GM11168 (cell line): Measurements from ENCODE around the gene ARSB.
"Not testable (repeated sequence)": the region's sequence is repeated elsewhere in the genome, so short reads cannot be mapped to it uniquely, and the experiment has no call there.

Experiments used
- in situ Hi-C: fragments of 300-500 bp; cut with MboI; formaldehyde crosslinking; loops from one replicate; pipeline ENCODE4 v1.12.0; 2022; ENCODE audit warnings: low sequenced_read_pairs; ENCODE audit not compliant: unreplicated experiment

The ARSB gene

DNA sequence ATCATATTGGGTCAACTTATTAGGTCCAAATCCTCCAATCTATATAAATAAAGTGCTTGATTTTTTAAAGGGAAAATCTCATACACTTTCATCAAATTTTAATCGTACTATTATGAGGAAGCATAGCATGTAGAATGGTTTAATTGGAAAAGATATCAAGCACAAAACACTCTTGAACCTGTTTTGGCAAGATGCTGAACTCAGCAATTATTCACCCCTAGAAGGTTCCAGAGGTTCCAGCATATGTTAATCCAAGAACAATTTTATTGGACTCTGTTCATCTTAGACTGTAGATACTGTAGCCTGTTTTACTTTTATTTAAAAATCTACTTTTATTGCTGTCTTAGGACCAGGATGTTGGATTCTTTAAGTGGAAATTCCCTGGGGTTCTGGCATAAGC, 244.1 kb downstream of the ARSB start:
- in situ Hi-C loops, result no loop called here

DNA sequence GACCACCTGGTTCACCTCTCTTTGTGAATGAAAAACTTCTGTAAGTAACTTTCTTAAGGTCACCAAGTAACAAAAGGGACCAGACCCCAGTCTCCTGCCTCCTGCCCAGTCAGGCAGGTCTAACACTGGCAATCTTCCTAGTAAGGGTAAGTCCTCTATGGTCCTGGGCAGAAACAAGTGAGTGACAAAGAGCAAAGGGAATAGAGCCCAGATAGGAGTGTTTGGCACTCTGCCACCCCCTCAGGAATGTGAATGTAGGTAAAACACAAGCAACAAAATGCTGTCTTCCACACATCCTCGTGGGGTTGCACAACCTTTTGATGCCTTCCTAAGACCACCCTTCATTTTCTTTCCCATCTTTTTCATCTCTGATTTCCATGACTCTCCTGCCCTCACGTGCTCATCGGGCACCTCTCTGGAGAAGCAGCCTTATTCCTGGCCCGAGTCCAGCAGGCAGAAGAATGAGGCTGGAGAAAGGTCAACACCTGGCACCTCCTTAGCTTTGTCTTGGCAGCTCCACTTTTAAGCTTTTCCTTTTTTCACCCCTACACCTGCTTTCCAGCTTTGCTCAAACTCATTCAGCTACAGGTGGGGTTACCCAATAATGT, 246.3 kb downstream of the ARSB start:
- in situ Hi-C loops, result no loop called here

DNA sequence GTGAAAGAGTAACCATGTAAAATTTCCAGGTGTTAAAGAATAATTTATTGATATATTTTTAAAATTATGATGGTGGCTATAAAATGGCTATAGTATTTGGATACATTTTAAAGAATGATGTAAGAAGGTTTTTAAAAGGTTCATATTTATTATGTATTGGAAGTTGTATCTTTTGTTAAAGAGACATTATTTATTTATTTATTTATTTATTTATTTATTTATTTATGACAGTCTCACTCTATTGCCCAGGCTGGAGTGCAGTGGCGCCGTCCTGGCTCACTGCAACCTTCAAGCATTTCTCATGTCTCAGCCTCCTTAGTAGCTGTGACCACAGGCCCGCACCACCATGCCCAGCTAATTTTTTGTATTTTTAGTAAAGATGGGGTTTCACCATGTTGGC, 247.0 kb downstream of the ARSB start:
- in situ Hi-C loops, result no loop called here

DNA sequence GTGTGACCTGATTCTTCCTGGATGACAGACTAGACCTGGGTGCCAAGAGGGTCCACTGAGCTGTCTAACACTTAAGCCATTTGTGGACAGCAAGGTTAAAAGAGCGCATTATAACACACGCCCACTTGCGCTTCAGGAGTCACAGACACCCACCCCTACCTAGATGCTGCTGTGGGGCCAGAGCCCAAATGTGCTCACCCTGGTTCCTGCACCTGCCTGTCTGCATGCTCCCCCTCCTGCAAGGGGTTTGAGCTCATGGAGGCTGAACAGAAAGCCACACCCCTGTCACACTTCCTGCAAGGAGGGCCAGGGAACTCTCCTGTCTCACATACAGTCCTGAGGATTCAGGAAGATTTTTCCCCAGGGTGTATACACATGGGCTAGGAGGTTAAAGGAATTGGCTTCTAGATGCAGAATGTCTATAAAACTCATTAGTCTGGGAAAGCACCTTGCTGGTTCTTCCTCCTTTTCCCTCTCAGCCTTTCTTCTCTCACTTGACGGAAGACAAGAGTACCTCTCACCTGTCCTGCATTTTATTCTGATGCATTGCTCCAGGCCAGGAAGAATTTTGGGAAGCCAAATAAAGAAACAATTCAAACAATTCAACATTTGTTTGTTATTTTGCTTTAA, 249.2 kb downstream of the ARSB start:
- in situ Hi-C loops, result no loop called here

DNA sequence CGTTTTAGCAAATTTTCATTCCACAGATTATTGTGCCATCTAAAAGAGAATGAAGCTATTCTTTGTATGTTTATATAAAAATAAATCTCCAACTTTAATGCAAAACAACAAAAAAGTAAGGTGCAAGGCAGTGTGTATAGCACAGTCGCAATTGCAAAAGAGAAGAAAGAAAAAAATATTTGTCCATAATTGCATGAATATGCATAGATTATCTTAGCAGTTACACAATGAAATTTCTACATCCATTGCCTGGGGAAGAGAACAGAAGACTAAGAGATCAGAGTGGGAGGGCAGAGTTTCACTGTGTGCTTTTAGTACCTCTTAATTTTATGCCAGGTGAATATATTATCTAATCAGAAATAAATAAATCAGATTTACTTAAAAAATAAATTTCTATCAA, 250.2 kb downstream of the ARSB start:
- in situ Hi-C loops, result no loop called here

DNA sequence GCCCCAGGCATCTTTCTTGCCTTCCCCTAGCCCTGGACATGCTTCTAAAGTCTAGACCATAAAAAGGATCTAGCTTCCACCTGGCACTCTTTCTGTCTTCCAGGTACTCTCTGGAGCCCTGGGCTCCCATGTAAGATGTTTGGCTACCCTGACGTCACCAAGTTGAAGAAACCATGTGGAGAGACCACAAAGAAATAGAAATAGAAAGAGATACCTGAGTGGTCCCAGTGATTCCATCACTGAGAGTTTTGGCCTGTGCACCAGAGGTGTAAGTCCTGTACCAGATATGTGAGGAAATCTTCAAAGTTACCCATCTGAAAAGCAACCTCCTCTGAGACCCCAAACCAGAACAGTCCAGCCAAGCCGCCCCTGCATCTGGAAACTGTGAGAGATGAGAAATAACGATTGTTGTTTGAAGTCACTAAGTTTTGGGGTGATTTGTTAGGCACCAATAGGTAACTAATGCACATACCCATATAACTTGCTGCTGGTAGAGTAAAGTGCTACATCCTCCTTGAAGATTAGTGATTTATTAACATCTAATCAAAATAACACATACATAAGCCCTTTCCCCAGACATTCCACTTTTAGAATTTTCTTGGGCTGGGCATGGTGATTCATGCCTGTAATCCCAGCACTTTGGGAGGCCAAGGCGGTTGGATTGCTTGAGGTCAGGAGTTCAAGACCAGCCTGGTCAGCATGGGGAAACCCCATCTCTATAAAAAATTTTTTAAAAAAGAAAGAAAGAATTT, 250.8 kb downstream of the ARSB start:
- in situ Hi-C loops, result no loop called here

DNA sequence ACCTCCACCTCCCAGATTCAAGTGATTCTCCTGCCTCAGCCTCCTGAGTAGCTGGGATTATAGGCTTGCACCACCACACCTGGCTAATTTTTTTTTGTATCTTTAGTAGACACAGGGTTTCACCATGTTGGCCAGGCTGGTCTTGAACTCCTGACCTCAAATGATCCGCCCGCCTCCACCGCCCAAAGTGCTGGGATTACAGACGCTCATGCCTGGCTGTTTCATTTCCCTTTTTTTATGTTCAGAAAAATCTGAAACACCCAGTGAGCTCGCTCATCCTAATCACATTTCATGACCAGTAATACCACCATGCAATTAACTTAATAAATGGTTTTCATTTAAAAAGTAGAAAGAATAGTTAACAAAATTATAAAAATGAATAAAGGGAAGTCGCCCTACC, 252.4 kb downstream of the ARSB start:
- in situ Hi-C loops, result not testable (repeated sequence)

DNA sequence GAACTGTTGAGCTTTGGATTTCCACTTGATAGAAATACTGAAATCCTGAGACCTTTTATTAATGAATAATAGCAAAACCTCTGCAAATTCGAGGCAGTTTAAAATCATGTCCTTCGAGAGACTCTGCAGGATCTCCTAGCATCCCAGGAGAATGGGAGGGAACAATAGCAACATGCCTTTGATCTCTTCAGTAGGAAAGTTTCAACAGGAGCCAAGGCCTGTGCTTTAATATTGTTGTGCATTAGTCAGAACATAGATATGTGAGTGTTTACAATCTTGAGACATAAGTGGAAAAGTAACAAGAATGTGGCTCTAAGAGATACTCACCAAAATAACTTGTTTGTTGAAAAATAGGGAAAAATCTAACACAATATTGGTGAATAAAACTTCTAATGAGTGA, 253.2 kb downstream of the ARSB start:
- in situ Hi-C loops, result no loop called here

DNA sequence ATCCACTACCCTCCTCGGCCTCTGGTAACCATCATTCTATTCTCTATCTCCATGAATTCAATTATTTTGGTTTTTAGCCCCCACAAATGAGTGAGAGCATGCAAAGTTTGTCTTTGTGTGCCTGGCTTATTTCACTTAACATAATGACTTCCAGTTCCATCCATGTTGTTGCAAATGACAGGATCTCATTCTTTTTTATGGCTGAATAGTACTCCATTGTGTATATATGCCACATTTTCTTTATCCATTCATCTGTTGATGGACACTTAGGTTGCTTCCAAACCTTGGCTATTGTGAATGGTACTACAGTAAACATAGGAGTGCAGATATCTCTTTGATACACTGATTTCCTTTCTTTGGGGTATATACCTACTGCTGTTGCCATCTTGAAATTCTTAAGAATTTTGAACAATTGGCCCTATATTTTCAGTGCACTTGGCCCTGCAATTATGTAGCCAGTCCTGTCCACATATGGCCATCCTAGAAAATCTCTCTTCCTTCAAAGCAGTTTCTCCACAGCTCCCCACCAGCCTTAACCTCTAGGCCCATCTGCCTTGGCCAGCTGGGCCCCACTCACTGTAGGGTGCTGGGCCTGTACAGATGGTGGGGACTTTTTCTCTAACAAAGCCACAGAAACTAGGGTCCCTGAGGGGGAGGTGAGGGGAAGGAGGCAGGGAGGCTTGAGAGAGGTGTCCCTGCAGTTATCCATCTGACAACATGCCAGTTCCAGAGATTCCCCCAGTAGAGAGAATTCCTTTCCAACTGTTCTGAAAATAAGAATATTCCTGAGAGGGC, 254.6 kb downstream of the ARSB start:
- in situ Hi-C loops, result no loop called here

DNA sequence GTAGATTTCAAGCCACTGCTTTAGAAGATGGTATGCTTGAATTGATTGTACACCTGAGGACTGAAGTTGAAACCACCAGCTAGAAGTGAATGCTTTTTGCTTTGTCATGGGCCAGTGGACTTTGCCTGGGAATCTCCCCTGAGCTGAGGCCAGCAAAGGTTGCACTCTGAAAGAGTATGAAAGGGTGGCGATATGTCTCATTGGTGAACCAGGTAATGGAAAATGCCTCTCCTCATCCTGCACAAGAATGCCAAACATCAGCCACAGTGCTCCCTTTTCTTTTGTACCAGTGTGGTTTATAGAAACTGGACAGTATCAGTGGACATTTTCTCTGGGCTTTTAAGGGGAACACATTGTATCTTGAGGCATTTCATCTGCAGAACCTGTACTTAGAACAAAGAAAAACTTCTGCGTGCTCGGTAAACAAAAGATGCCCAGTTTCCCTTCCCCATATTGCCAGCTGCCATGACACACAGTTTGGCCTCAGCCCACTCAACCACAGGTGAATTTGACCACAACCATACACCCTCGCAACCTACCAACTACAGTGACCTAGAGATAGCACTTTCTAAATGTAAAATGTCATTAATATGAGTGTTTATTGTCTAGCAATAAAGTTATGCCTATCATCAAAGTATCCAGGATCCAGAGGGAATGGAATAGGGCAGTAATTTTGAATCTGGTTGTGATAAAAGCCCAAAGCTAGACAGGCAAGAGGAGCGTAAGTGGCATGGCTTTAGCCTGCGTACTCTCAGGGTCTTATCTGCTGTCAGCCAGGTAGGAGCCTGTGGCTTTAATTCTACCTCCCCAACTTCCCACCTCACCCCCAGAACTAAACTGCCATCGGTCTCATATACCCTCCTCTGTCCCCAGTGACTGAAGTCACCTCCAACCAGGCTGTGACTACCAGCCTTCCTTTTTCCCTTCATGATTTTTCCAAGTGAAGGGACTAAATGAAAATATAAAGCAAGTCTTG, 257.0 kb downstream of the ARSB start:
- in situ Hi-C loops, result no loop called here
